Endodermal cell (in vitro differentiated cells): Measurements from ENCODE around the gene ACP3. TPM values are rescaled to one million over a fixed set of nuclear protein-coding genes. Genes with fewer than 3 reads are reported as not detected.

Experiments
- DNase-seq: peaks from one replicate; pipeline ENCODE4 v3.0.0-alpha.2; 2017
- H3K27ac ChIP-seq: 2 replicates; pipeline ENCODE4 v1.5.1; 2013; ENCODE audit warnings: mild to moderate bottlenecking, low read depth, low read length, moderate library complexity
- H3K27me3 ChIP-seq: 2 replicates; pipeline ENCODE4 v1.6.1; 2013; ENCODE audit warnings: mild to moderate bottlenecking, low read length, moderate library complexity; ENCODE audit not compliant: insufficient read depth, control insufficient read depth, poor library complexity, severe bottlenecking
- H3K36me3 ChIP-seq: 2 replicates; pipeline ENCODE4 v1.7.0; 2013; ENCODE audit warnings: mild to moderate bottlenecking, low read length, moderate library complexity; ENCODE audit not compliant: control insufficient read depth, insufficient read depth
- H3K4me1 ChIP-seq: one replicate; pipeline ENCODE4 v1.7.0; 2013; ENCODE audit warnings: low read length; ENCODE audit not compliant: control insufficient read depth, insufficient read depth
- H3K4me3 ChIP-seq: 2 replicates; pipeline ENCODE4 v1.5.1; 2013; ENCODE audit warnings: mild to moderate bottlenecking, low read length, moderate library complexity
- H3K9ac ChIP-seq: 2 replicates; pipeline ENCODE4 v1.6.1; 2013; ENCODE audit warnings: mild to moderate bottlenecking, low read length, moderate library complexity; ENCODE audit not compliant: poor library complexity, severe bottlenecking; ENCODE audit errors: extremely low read depth
- H3K9me3 ChIP-seq: 2 replicates; pipeline ENCODE4 v1.6.1; 2013; ENCODE audit warnings: mild to moderate bottlenecking, low read length, moderate library complexity; ENCODE audit not compliant: control insufficient read depth
- H3K27ac Mint-ChIP-seq: 2 replicates; pipeline ENCODE4 v1.8.0; 2020; ENCODE audit warnings: mixed read lengths
- H3K27me3 Mint-ChIP-seq: 2 replicates; pipeline ENCODE4 v1.8.0; 2021; ENCODE audit warnings: mild to moderate bottlenecking, mixed read lengths; ENCODE audit not compliant: insufficient read depth
- H3K36me3 Mint-ChIP-seq: 2 replicates; pipeline ENCODE4 v1.8.0; 2020; ENCODE audit warnings: low read depth, mixed read lengths
- H3K4me1 Mint-ChIP-seq: 2 replicates; pipeline ENCODE4 v1.8.0; 2020; ENCODE audit warnings: mixed read lengths
- H3K4me3 Mint-ChIP-seq: 2 replicates; pipeline ENCODE4 v1.8.0; 2020; ENCODE audit warnings: mild to moderate bottlenecking, moderate library complexity, mixed read lengths
- H3K9me3 Mint-ChIP-seq: 2 replicates; pipeline ENCODE4 v1.8.0; 2020; ENCODE audit warnings: mild to moderate bottlenecking, mixed read lengths
- CTCF ChIP-seq: fragments of 200-600 bp; sonication (generic); conservative IDR thresholded peaks from 2 replicates; pipeline ENCODE4 v1.5.0; 2021; ENCODE audit warnings: antibody characterized with exemption, mild to moderate bottlenecking
- WGBS, 2 experiments: methylation state at CpG; one replicate each; pipeline versions ENCODE4 v1.1.5 to v1.1.7; 2013; ENCODE audit warnings: missing lambda C conversion rate in 2 of 2, mixed read lengths in 1 of 2; ENCODE audit not compliant: insufficient coverage in 1 of 2, insufficient read length in 1 of 2; 5-methylcytosine and 5-hydroxymethylcytosine counted together
- total RNA-seq, 2 donors: library from RNA; stranded (reverse); fragmentation: NEBNext Ultra II Directional in 1 of 2; extraction: Animal tissue kit (Norgen Biotek cat#: 25700) in 1 of 2; gene quantifications; 2 replicates in 1 of 2; 3 replicates in 1 of 2; pipeline ENCODE4 v1.2.1, GENCODE V29; 2021

Gene ACP3
- total RNA-seq, 2 donors from 2014 or later: 17.0 to 24.6 TPM

- no peak overlapping the region for H3K27ac ChIP-seq
- DNase-seq: no peak
- no peaks in the 10 kb centered on the region for H3K4me1 ChIP-seq
- Mint-ChIP-seq H3K4me3 (no peak overlapping the region), H3K27ac (no peak overlapping the region), H3K27me3 (no peaks in the 10 kb centered on the region), H3K9me3 (peaks cover 16% of the 10 kb centered on the region), H3K4me1 (peaks cover 7% of the 10 kb centered on the region), H3K36me3 (peaks cover 4% of the 10 kb centered on the region)
- no peak overlapping the region for H3K9ac ChIP-seq
- no peaks in the 10 kb centered on the region for H3K27me3 ChIP-seq
- H3K36me3 ChIP-seq: no peaks in the 10 kb centered on the region
- TF ChIP-seq CTCF: no peak
- H3K9me3 ChIP-seq: peaks cover 28% of the 10 kb centered on the region
- H3K4me3 ChIP-seq: no peak overlapping the region
- WGBS, 2 experiments: 91 to 95% methylated on average over 2 to 3 of the region's 3 CpGs
Measured at GRCh38 chr3:132311316-132311715, 5.9 kb upstream of the ACP3 start.

- H3K27me3 Mint-ChIP-seq: no peaks in the 10 kb centered on the region
- no peak overlapping the region for H3K27ac ChIP-seq
- H3K9ac ChIP-seq: no peak overlapping the region
- H3K4me3 Mint-ChIP-seq: no peak overlapping the region
- WGBS, 2 experiments: 83 to 89% methylated on average over 2 of the region's 2 CpGs
- H3K4me1 Mint-ChIP-seq: peaks cover 7% of the 10 kb centered on the region
- H3K9me3 ChIP-seq: peaks cover 28% of the 10 kb centered on the region
- H3K4me3 ChIP-seq: no peak overlapping the region
- H3K36me3 ChIP-seq: no peaks in the 10 kb centered on the region
- no peak for DNase-seq
- no peak overlapping the region for H3K27ac Mint-ChIP-seq
- peaks cover 4% of the 10 kb centered on the region for H3K36me3 Mint-ChIP-seq
- no peaks in the 10 kb centered on the region for H3K4me1 ChIP-seq
- no peak for TF ChIP-seq CTCF
- H3K9me3 Mint-ChIP-seq: peaks cover 18% of the 10 kb centered on the region
- no peaks in the 10 kb centered on the region for H3K27me3 ChIP-seq
Measured at GRCh38 chr3:132311841-132312240, 5.4 kb upstream of the ACP3 start.

GRCh38 chr3:132315851-132316250 is 1.4 kb upstream of the ACP3 start:
- Histone ChIP-seq H3K4me3 (no peak overlapping the region), H3K36me3 (no peaks in the 10 kb centered on the region), H3K27me3 (no peaks in the 10 kb centered on the region), H3K27ac (no peak overlapping the region), H3K9ac (no peak overlapping the region), H3K9me3 (peaks cover 20% of the 10 kb centered on the region), H3K4me1 (peaks cover 6% of the 10 kb centered on the region)
- DNase-seq: no peak
- Mint-ChIP-seq H3K4me3 (no peak overlapping the region), H3K27me3 (no peaks in the 10 kb centered on the region), H3K9me3 (peaks cover 8% of the 10 kb centered on the region), H3K27ac (no peak overlapping the region), H3K4me1 (peaks cover 29% of the 10 kb centered on the region), H3K36me3 (peaks cover 4% of the 10 kb centered on the region)
- TF ChIP-seq CTCF: no peak
- WGBS, 2 experiments: 96 to 100% methylated on average over 1 of the region's 1 CpG
